GM21717 (cell line): ENCODE results near the gene OR6Q1.
"Not testable (repeated sequence)": the region's sequence is repeated elsewhere in the genome, so short reads cannot be mapped to it uniquely, and the experiment has no call there.

ENCODE experiments used
- ATAC-seq: cut with Tn5 transposase; IDR thresholded peaks from one replicate; pipeline ENCODE4 v1.9.1; 2021; ENCODE audit warnings: mild to moderate bottlenecking, moderate library complexity; ENCODE audit not compliant: unreplicated experiment

Gene OR6Q1, protein sequence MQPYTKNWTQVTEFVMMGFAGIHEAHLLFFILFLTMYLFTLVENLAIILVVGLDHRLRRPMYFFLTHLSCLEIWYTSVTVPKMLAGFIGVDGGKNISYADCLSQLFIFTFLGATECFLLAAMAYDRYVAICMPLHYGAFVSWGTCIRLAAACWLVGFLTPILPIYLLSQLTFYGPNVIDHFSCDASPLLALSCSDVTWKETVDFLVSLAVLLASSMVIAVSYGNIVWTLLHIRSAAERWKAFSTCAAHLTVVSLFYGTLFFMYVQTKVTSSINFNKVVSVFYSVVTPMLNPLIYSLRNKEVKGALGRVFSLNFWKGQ

DNA sequence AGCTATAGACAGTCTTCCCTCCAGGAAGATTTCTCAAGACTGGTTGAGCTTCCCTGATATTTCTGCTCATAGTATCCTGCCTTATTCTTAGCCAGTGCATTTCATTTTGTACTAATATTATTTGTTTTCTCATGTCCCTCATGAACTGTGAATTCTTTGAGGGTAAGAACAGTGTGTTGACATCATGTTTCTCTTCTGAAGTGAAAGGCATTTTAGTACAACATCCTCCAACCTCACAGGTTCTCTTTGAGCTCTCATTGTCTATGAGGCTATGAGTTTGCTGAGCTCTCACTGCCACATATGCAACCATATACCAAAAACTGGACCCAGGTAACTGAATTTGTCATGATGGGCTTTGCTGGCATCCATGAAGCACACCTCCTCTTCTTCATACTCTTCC lies at the start of gene OR6Q1:
Gene OR6Q1, plus strand, starts transcription at position 301 of the 400 bp plus-strand sequence. Its CDS starts 0 bp downstream, at position 301.
- no peak for ATAC-seq

DNA sequence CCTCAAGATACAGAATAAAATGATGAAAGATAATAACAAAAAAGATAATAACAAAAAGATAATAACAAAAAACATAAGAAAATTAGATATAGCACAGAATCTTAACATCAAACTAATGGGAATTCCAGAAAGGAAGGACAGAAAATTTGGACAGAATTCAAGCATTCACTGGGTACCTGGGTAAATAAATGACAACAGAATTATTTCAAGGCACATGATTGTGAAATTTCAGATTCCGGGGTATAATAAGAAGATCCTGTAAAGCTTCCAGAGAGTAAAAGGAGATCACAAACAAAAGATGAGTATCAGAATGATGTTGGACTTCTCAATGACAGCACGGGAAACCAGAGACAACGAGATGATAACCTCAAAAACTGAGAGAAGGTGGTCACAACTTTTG lies 49.2 kb upstream of the OR6Q1 start:
- no peak for ATAC-seq

DNA sequence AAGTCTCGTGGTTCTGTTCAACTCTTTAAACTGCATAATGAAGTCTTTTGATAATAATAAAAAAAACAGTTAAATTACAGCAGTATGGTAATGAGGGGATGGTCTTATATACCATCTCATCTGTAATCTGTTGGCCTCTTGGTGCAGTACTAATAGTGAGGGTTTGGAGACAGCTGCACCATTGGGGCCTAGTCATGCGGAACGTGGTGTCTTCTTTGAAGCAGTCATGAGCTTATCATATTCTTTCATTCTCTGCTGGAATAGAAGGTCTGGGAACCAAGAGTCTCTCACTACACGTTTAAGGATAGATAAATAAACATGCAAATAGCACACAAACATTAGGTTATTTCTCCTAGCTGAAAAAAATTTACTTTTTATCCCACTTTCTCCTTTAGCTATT lies 48.0 kb upstream of the OR6Q1 start:
- ATAC-seq = no peak

DNA sequence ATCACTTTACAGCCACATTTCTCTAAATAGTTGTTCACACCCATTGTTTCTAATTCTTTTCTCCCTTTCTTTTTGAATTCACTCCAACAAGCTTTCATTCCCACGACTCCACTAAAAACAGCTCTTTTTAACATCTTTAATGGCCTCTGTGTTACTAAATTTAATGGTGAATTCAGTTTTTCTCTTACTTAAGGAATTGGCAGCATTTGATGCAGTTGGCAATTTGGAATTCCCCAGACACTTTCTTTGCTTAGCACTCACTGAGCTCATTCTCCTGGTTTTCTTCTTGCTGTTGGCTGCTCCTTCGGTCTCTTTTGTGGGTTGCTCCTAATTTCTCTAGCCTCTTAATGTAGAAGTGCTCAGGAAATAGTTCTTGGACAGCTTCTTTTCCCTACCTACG lies 47.6 kb upstream of the OR6Q1 start:
- no peak for ATAC-seq

DNA sequence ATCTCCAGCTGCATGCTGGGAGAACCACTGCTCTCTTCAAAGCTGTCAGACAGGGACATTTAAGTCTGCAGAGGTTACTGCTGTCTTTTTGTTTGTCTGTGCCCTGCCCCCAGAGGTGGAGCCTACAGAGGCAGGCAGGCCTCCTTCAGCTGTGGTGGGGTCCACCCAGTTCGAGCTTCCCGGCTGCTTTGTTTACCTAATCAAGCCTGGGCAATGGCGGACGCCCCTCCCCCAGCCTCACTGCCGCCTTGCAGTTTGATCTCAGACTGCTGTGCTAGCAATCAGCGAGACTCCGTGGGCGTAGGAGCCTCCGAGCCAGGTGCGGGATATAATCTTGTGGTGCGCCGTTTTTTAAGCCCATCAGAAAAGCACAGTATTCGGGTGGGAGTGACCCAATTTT lies 31.2 kb upstream of the OR6Q1 start:
- not testable (repeated sequence) for ATAC-seq

DNA sequence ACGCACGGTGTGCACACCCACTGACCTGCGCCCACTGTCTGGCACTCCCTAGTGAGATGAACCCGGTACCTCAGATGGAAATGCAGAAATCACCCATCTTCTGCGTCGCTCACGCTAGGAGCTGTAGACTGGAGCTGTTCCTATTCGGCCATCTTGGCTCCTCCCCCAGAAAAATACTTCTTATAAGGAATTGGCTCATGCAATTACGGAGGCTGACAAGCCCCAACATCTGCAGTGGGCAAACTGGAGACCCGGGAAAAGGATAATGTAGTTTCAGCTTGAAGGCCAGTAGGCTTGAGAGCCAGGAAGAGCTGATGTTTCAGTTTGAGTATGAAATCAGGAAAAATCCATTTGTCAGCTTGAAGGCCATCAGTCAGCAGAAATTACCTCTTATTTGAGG lies 30.7 kb upstream of the OR6Q1 start:
- not testable (repeated sequence) for ATAC-seq

DNA sequence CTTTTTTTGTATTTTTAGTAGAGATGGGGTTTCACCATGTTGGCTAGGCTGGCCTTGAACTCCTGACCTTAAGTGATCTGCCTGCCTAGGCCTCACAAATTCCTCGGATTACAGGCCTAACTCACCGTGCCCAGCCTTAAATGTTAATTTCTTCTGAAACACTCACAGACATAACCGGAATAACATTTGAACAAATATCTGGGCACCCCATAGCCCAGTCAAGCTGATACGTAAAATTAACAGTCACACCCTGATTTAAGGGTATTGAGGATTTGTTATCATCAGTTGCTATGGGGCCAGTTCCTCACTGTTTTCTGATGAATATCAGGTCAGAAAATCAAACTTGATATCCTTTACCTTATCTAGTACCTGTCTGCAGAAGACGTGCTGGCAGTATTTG lies 30.1 kb upstream of the OR6Q1 start:
- ATAC-seq = no peak

DNA sequence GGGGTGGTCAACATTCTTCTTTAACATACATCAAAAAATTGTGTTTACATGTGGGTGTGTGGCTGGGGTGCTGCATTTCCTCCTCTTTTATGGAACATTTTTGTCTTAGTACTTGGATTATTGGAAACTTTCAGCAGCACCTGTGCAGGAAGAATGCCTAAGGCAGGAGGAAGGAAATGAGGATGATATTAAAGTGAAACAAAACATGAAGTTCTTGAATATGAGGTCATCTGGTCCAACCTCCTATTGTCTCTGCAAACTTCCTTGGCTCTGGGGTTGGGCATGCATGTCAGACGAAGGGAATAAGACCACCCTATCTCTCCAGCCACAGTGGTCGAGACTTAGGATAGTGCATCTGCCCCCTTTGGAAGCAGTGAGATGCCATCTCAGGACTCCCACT lies 27.7 kb upstream of the OR6Q1 start:
- no peak for ATAC-seq

DNA sequence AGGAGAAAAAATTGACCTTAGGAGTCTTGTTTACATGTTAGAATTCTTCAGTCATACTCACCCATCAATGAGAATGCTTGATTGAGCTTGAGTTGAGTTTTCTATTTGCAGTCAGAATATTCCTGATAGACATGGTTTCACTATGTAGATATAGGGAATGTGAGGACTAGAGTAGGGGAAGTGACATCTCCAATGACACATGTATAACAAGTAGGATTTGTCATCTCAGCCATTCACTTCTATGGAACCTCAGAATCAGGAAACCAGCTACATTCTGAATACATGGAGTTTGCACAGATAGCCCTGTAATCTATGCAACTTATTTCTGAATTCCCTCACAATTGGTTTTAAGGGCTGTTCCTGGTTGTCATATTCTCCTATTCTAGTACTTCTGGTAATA lies 27.2 kb upstream of the OR6Q1 start:
- ATAC-seq = no peak

DNA sequence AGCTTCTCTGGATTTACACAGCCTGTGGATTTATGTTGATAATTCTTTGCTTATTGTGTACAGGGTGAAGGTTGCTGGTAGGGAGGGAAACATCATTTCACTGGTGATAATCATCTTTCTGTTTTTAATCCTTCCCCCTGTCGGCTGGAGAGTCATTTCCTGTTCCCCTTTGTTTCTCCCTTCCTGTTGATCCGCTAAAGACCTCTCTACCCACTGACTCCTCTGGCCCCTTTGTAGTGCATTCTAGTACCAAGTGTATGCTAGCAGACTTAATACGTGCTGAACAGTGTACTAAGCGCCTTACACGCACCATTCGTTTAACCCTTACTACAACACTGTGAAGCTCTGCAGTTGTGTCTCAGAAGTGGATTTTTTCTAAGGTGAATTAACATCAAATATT lies 26.1 kb upstream of the OR6Q1 start:
- ATAC-seq = no peak

DNA sequence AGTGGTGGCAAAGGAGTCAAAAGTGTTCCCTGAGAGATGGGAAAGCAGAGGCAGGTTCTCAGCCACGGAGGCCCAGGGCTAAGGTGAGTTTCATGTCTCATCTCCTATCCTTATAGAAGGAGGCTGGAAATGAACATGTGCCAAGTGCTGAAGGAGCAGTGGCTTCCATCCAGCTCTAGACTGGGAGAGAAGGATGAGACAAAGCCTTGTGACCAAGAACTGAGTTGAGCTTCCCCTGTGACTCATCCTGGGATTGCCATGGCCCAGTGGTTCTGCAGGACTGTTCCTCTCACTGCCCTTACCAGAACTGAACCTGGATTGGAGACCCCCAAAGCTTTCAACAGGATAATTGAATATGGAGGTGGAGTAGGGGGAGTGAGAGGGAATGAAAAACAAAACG lies 23.8 kb upstream of the OR6Q1 start:
- no peak for ATAC-seq

DNA sequence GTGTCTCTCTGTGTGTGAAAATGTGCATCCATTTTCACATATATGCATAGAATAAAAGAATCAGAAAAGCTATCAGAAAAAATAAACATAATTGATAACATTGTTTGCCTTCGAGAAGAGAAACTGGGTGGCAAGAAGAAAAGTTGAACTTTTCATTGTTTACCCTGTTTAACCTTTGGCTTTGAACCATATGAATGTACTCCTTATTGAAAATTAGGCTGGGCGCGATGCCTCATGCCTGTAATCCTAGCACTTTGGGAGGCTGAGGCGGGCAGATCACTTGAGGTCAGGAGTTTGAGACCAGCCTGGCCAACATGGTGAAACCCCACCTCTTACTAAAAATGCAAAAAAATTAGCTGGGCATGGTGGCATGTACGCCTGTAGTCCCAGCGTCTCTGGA lies 19.0 kb upstream of the OR6Q1 start:
- no peak for ATAC-seq

DNA sequence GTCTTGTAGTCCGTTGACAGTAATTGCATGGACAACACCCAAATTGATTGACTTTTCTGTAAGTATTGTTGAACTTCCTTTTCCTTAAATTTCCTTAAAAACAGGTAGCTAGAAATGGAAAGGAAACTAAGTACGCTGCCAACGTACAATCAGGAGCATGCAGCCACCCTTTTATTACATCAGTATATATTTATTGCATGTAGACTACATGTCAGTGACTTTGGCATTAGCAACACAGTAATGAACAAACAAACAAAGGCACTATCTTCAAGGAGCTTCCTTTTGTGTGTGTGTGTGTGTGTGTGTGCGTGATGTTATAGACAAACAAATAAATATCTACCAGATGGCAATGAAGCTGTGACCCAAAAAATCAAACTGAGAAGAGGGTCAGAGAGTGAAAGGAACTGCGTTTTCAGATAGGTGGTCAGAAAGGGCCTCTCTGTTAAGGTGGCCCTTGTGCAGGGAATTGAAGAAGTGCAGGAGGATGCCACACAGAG lies 7.3 kb upstream of the OR6Q1 start, which contains the start of gene OR9Q1:
Gene OR9Q1, plus strand, starts transcription at position 447 of the 497 bp plus-strand sequence. CDS start 155,564 bp downstream, outside the sequence.
- ATAC-seq = no peak

DNA sequence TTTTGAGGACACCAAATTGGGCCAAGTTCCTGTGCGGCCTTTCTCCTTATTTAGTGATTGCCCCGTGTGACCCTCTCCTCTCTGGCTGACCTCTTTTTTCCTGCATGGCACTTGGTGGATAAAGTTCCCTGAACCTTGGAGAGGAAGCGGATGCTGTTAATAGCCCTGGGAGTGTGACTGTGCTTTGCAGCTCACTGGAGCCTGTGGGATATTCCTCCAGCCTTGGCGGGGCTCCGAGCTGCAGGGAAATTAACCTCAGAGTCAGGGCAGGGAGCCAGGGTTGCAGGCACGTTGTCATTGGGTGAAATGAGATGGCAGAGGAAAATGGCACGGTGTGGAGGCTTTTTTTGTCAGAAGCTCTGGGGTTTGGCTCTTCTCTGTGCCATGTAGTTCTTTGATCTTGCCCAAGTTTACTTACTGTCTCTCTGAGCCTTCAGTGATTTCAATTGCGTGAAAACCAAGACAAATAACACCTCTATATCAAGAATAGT lies 6.1 kb upstream of the OR6Q1 start:
- no peak for ATAC-seq

DNA sequence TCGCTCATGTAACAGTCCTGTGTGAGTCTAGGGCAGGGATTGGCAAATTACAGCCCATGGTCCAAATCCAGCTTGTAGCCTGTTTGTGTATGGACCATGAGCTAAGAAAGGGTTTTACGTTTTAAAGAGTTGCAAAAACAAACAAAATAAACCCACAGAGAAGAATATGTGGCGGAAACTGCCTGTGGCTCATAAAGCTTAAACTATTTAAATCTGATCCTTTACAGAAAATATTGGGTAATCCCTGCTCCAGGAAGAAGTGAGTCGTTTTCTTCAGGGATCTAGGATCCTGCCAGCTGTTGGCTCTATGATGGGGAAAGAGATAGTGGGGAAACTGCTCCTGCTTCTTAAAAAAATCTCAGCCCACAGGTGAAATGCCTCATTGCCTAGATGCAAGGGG lies 3.4 kb upstream of the OR6Q1 start:
- ATAC-seq = no peak

DNA sequence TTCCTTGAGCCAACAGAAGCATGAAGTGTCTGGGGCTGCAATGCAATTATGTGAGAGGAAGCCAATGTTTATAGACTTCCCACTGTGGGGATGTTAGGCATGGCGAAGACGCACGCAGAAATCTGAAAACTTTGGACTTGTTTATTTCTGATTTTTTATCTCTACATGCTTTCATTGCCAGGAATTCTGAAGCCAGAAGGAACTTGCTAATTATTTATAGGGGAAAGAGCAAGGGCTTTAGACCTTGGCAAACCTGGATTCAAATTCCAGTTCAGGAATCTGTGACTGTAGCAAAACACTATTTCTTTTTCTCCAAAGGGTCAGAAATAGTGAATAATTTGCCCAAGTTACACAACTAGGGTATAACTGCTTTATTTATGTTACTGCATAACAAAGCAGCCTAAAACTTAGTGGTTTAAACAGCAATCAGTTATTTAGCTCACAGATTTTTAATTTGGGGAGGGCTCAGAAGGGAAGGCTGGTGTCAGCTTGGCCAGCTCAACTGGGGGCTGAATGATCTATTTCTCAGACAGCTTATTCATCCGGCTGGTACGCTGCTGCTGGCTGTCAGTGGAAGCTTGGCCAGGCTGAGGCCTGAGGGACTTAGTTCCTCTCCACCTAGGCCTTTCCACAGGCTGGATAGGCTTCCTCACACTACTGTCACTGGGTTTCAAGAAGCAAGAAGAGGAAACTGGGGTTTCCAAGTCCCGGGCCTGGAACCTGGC lies 1.9 kb upstream of the OR6Q1 start:
- no peak for ATAC-seq

DNA sequence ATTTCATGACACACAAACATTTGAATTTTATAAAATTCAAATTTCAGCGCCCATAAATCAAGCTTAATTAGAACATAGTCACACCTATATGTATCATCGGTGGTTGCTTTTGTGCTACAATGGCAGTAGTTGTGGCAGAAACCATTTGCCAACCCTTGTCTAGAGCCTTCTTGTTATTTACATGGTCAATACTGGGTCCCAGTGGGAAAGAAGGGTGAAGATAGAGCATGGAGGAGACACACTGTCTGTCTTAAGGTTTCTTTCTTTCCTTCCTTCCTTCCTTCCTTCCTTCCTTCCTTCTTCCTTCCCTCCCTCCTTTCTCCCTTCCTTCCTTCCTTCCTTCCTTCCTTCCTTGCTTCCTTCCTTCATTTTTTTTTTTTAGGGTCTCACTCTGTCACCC lies 3.7 kb downstream of the OR6Q1 start:
- no peak for ATAC-seq

DNA sequence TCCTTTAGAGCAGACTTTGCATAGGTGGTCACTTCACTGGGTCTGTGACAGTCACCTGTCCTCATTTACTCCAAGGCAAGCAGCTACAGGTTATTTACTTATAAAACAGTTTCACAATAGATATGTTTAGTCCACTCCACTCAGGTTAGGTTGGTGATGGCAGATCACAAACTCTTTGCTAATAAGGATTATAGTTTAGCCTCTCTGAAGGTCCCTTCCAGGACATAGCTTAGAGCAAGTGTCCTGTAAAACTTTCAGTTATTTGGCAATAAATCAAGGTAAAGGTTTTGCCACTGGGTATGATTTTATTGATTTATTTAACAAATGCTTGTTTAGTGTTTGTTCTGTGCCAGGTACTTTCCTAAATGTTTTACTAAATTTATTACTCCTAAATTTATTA lies 8.8 kb downstream of the OR6Q1 start:
- no peak for ATAC-seq

DNA sequence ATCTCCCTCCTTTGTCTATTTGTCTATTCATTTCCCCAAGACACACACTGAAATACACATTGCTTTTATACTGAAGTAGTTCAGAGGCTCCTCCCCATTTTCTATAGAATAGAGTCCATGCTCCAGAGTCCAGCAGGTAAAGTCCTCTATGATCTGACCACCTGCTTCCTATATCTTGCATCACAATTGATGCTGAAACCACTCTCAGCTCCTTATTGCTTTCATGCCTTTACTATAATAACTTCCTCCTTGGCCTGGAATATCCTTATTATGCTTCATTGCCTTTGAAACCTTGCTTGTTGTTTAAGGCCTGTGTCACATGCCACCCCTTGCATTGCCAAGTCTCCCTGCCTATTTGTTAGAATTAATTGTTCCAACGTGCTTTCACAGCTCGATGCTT lies 12.6 kb downstream of the OR6Q1 start:
- no peak for ATAC-seq

DNA sequence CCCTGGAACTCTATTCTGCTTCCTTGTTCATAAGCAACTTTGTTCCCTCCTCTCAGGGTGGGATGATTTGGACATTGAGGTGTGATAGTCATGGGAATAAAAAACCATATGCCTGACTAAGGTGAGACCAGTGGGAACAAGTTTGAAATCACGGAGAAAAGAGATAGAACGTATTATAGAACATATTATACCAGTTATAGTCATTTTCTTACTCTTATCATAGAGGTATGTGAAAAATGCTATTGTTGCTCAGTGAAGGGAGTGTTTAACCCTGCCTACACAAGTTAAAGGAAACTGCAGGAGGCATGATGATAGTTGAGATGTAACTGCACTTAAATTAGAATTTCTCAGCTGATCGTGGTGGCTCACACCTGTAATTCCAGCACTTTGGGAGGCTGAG lies 15.5 kb downstream of the OR6Q1 start:
- ATAC-seq = no peak

DNA sequence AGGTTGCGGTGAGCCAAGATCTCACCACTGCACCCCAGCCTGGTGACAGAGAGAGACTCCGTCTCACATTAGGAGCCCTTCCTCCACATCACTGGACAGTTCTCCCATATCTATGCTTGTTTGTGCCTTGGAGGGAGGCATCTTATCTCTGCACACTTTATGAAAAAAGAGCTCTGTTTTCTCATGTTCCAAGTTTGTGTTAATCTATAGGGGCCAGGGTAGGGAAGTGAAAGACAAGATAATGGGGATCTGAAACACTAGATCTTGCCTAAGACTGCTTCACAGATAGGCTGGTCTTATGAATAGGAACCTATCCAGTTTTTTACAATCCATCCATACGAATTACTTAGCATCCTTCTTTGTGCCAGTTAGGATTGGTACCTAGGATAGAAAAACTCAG lies 17.1 kb downstream of the OR6Q1 start:
- ATAC-seq = no peak

DNA sequence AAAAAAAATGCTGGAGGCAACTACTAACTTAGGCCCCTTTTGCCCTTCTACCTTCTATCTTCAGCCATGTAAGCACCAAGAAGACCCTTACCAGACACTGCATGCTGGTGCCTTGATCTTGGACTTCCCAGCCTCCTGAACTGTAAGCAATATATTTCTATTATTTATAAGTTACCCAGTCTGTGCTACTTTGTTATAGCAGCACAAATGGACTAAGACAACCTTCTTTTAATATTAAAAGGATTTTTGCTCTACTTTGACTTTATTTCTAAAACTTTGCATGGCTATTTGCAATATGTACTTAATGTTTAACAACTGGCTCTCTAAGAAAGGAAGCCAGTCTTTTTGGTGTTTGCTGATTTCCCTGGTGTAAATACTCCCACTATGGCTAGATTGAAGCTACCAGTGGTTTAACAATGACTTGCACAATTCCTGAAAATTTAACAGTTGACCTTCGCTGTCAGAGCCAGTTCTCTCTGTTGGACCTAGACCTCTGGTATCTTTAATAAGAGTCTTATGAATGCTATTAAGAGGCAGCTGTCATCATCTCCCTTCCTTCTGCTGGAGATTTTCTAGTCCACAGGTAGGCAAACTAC lies 25.2 kb downstream of the OR6Q1 start:
- no peak for ATAC-seq
